ENCODE measurements around the gene FBLN2. TPM values are rescaled to one million over a fixed set of nuclear protein-coding genes. Genes with fewer than 3 reads are reported as not detected.

FBLN2 gene
- total and polyA plus RNA-seq, 2 of the 13 experiments (the other 11 are each of a cell fraction or from before 2014, with no cell fraction given), result not detected

DNA sequence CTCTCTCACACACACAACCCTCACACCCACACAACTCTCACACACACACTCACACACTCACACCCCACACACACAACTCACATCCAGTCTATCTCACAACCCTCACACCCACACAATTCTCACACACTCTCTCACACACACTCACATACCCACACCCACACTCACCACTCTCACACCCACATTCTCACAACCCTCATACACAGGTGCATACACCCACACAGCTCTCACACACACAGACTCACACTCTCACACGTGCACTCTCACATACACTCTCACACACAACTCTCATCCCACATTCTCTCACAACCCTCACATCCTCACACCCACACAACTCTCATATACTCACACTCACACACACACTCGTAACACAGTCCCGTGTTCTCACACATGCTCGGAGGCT is 134.4 kb downstream of the FBLN2 start (continued):
- TF ChIP-seq, protein P1, sequence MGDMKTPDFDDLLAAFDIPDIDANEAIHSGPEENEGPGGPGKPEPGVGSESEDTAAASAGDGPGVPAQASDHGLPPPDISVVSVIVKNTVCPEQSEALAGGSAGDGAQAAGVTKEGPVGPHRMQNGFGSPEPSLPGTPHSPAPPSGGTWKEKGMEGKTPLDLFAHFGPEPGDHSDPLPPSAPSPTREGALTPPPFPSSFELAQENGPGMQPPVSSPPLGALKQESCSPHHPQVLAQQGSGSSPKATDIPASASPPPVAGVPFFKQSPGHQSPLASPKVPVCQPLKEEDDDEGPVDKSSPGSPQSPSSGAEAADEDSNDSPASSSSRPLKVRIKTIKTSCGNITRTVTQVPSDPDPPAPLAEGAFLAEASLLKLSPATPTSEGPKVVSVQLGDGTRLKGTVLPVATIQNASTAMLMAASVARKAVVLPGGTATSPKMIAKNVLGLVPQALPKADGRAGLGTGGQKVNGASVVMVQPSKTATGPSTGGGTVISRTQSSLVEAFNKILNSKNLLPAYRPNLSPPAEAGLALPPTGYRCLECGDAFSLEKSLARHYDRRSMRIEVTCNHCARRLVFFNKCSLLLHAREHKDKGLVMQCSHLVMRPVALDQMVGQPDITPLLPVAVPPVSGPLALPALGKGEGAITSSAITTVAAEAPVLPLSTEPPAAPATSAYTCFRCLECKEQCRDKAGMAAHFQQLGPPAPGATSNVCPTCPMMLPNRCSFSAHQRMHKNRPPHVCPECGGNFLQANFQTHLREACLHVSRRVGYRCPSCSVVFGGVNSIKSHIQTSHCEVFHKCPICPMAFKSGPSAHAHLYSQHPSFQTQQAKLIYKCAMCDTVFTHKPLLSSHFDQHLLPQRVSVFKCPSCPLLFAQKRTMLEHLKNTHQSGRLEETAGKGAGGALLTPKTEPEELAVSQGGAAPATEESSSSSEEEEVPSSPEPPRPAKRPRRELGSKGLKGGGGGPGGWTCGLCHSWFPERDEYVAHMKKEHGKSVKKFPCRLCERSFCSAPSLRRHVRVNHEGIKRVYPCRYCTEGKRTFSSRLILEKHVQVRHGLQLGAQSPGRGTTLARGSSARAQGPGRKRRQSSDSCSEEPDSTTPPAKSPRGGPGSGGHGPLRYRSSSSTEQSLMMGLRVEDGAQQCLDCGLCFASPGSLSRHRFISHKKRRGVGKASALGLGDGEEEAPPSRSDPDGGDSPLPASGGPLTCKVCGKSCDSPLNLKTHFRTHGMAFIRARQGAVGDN (CRISPR knock-in tag; IDR thresholded peaks at IDR 0.05), result no peak
- no peak for TF ChIP-seq ZNF484 (CRISPR knock-in tag; IDR thresholded peaks at IDR 0.05; ENCODE audit: borderline replicate concordance, low read depth)

DNA sequence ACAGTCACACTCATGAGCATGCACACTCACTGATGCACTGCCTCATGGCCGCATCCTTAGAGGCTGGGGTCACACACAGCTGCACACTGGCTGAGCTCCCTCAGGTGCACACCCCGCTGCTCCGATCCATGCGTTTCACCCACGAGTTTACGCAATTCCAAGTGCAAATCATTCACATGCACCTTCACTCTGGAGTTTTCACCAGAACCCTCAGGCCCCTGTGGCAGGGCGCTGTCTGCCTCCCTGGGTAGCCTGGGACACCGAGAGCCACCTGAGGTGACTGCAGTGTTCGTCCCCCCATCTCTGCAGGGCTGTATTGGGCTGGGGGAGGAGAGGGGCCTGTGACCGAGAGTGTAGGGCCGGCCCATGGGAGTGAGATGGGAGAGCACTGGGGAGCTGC is 134.8 kb downstream of the FBLN2 start:
- TF ChIP-seq POLR2A (IDR thresholded peaks at IDR 0.05; ENCODE audit: insufficient read depth in 1 of 2, low read depth in 2 of 2, low read length in 2 of 2), result no peak
- Histone ChIP-seq H3K4me2 (ENCODE audit: low read depth, low read length) (no peak overlapping the region), H3K27me3 (ENCODE audit: control insufficient read depth in 1 of 2, insufficient read depth in 2 of 2, low read length in 2 of 2) (peaks cover 4 to 64% of the 10 kb centered on the region in 2 experiments; a peak in 4 of 5 replicates), H3K9me3 (ENCODE audit: low read length) (no peaks in the 10 kb centered on the region), H3K4me3 (replicated peaks in 1 of 3; ENCODE audit: insufficient read depth in 1 of 3, low read depth in 2 of 3, low read length in 3 of 3) (no peak overlapping the region), H2AFZ (ENCODE audit: low read length) (no peak overlapping the region), H3K27ac (ENCODE audit: extremely low read length, insufficient read depth, low read length) (no peak overlapping the region), H3K79me2 (ENCODE audit: insufficient read depth, low read length) (no peaks in the 10 kb centered on the region), H4K20me1 (ENCODE audit: insufficient read depth, low read length) (no peaks in the 10 kb centered on the region), H3K36me3 (replicated peaks in 1 of 2; ENCODE audit: control insufficient read depth in 1 of 2, insufficient read depth in 2 of 2, low read length in 2 of 2) (no peaks in the 10 kb centered on the region), H3K4me1 (ENCODE audit: insufficient read depth, low read length) (no peaks in the 10 kb centered on the region), H3K9ac (ENCODE audit: insufficient read depth, low read depth, low read length) (no peak overlapping the region)
- in situ Hi-C loops (cut with HindIII; ENCODE audit: extremely low pct_ligation_motif_present, low pct_unique_long_range_greater_than_20kb) (no loop called here), intact Hi-C loops (cut with micrococcal nuclease; ENCODE audit: unreplicated experiment) (no loop called here)
- 20% methylated on average over 8 of the region's 11 CpGs for WGBS (ENCODE audit: low lambda C conversion rate)
- no peak for DNase-seq (ENCODE audit: low spot score)
- ATAC-seq, result no peak
- ChIA-PET CTCF (ENCODE audit: low intra/inter-chr PET ratio, low total read pairs) (no interaction called here), POLR2A (no interaction called here)
- BruUV-seq (replicated peaks), result no TSS peak
- no peak for FAIRE-seq

Measured in HepG2 (cell line).